H1 (cell line): ENCODE measurements around the gene THYN1. TPM values are rescaled to one million over a fixed set of nuclear protein-coding genes. Genes with fewer than 3 reads are reported as not detected.

Experiments
- CTCF ChIA-PET: fragments of 300-600 bp; sonication (Branson Sonifier 250); formaldehyde crosslinking; loops from one replicate; lab custom pipeline; 2021; ENCODE audit not compliant: partially characterized antibody; lab: Charles Lee
- POLR2A ChIA-PET: fragments of 300-600 bp; sonication (Branson Sonifier 250); formaldehyde crosslinking; loops from one replicate; lab custom pipeline; 2021; ENCODE audit warnings: inconsistent platforms; ENCODE audit not compliant: partially characterized antibody; lab: Charles Lee
- DNase-seq, 2 experiments: peaks; one replicate each; pipeline versions ENCODE4 v3.0.0 to v3.0.0-alpha.2; 2010 to 2022; ENCODE audit warnings: low spot score in 2 of 2, low read depth in 1 of 2, mixed read lengths in 1 of 2
- FAIRE-seq: peaks from 2 replicates; lab custom pipeline; 2011; peaks lifted over from hg19 to GRCh38; lab: Jason Lieb, UNC
- H2AFZ ChIP-seq: 2 replicates; pipeline ENCODE4 v1.8.1; 2012; ENCODE audit warnings: low read length, inconsistent platforms
- H2AK5ac ChIP-seq: 2 replicates; pipeline ENCODE4 v1.6.1; 2013; ENCODE audit warnings: low read depth, low read length
- H2BK120ac ChIP-seq: replicated peaks from 2 replicates; pipeline ENCODE3; 2013; ENCODE audit warnings: low read depth, low read length, inconsistent platforms
- H2BK12ac ChIP-seq: 2 replicates; pipeline ENCODE4 v1.6.1; 2013; ENCODE audit warnings: low read depth, low read length
- H2BK15ac ChIP-seq: 2 replicates; pipeline ENCODE4 v1.6.1; 2013; ENCODE audit warnings: low read length
- H2BK20ac ChIP-seq: 2 replicates; pipeline ENCODE4 v1.6.1; 2013; ENCODE audit warnings: low read length
- H2BK5ac ChIP-seq: 2 replicates; pipeline ENCODE4 v1.6.1; 2013; ENCODE audit warnings: low read depth, low read length
- H3K14ac ChIP-seq: 2 replicates; pipeline ENCODE4 v1.6.1; 2013; ENCODE audit warnings: inconsistent platforms; ENCODE audit not compliant: insufficient read length
- H3K18ac ChIP-seq: 2 replicates; pipeline ENCODE4 v1.6.1; 2013; ENCODE audit warnings: low read length; ENCODE audit errors: extremely low read depth
- H3K23ac ChIP-seq: 2 replicates; pipeline ENCODE4 v1.6.1; 2013; ENCODE audit warnings: inconsistent platforms; ENCODE audit not compliant: insufficient read length
- H3K23me2 ChIP-seq: 2 replicates; pipeline ENCODE4 v1.6.1; 2013; ENCODE audit warnings: low read depth, low read length
- H3K27ac ChIP-seq: 2 replicates; pipeline ENCODE4 v1.6.1; 2011; ENCODE audit warnings: low read depth, low read length, inconsistent platforms
- H3K27me3 ChIP-seq, 4 experiments: replicated peaks in 1 of 4; 1 replicate in 1 of 4; 2 replicates in 3 of 4; pipeline versions ENCODE4 v1.6.1 to v1.8.1; 2011 to 2013; ENCODE audit warnings: low read length in 3 of 4, mild to moderate bottlenecking in 3 of 4, inconsistent platforms in 2 of 4, mixed read lengths in 2 of 4, moderate library complexity in 1 of 4; ENCODE audit not compliant: control insufficient read depth in 3 of 4, insufficient read depth in 3 of 4; ENCODE audit errors: extremely low read depth in 1 of 4
- H3K36me3 ChIP-seq, 4 experiments: 2 replicates each; pipeline versions ENCODE4 v1.6.1 to v1.8.1; 2011 to 2013; ENCODE audit warnings: mild to moderate bottlenecking in 4 of 4, low read length in 3 of 4, moderate library complexity in 2 of 4, control low read depth in 1 of 4, inconsistent platforms in 1 of 4; ENCODE audit not compliant: insufficient read depth in 4 of 4, control insufficient read depth in 2 of 4
- H3K4ac ChIP-seq: replicated peaks from 2 replicates; pipeline ENCODE3; 2013; ENCODE audit warnings: low read length, low read depth, mixed read lengths, inconsistent platforms; ENCODE audit not compliant: insufficient read length
- H3K4me1 ChIP-seq, 4 experiments: replicated peaks in 1 of 4; 1 replicate in 1 of 4; 2 replicates in 3 of 4; pipeline versions ENCODE4 v1.6.1 to v1.8.1; 2011 to 2013; ENCODE audit warnings: low read length in 3 of 4, inconsistent platforms in 2 of 4, mixed read lengths in 1 of 4; ENCODE audit not compliant: insufficient read depth in 4 of 4, control insufficient read depth in 3 of 4
- H3K4me2 ChIP-seq, 2 experiments: 2 replicates each; pipeline versions ENCODE4 v1.6.1 to v1.8.1; 2011 to 2013; ENCODE audit warnings: low read depth in 2 of 2, low read length in 2 of 2, control low read depth in 1 of 2, inconsistent platforms in 1 of 2, mild to moderate bottlenecking in 1 of 2; ENCODE audit not compliant: insufficient read depth in 1 of 2
- H3K4me3 ChIP-seq, 4 experiments: fragments of 200-600, 300-600 bp in 1 of 4; sonication (generic), shearing (Covaris generic), sonication (Bioruptor Twin) in 1 of 4; 2 replicates each; pipeline versions ENCODE4 v1.5.1 to v1.8.1; 2011 to 2016; ENCODE audit warnings: low read length in 4 of 4, low read depth in 3 of 4, control low read depth in 2 of 4, inconsistent platforms in 2 of 4, mild to moderate bottlenecking in 2 of 4, mixed read lengths in 1 of 4, moderate library complexity in 1 of 4; ENCODE audit not compliant: insufficient read depth in 2 of 4; ENCODE audit errors: extremely low read depth in 1 of 4
- H3K56ac ChIP-seq: replicated peaks from 2 replicates; pipeline ENCODE3; 2013; ENCODE audit warnings: low read depth, mild to moderate bottlenecking, mixed read lengths, low read length, inconsistent platforms; ENCODE audit not compliant: insufficient read length
- H3K79me1 ChIP-seq: 2 replicates; pipeline ENCODE4 v1.6.1; 2013; ENCODE audit warnings: low read depth, low read length, control low read depth
- H3K79me2 ChIP-seq, 2 experiments: 2 replicates each; pipeline versions ENCODE4 v1.6.1 to v1.8.1; 2012 to 2013; ENCODE audit warnings: low read length in 2 of 2, mild to moderate bottlenecking in 2 of 2, inconsistent platforms in 1 of 2; ENCODE audit not compliant: insufficient read depth in 2 of 2, control insufficient read depth in 1 of 2
- H3K9ac ChIP-seq, 4 experiments: replicated peaks in 1 of 4; 1 replicate in 1 of 4; 2 replicates in 3 of 4; pipeline versions ENCODE4 v1.6.1 to v1.8.1; 2011 to 2013; ENCODE audit warnings: low read depth in 3 of 4, low read length in 3 of 4, control low read depth in 2 of 4, mild to moderate bottlenecking in 2 of 4, moderate library complexity in 2 of 4, inconsistent platforms in 1 of 4; ENCODE audit errors: extremely low read depth in 1 of 4
- H3K9me3 ChIP-seq, 2 experiments: 2 replicates each; pipeline versions ENCODE4 v1.6.1 to v1.8.1; 2012 to 2013; ENCODE audit warnings: mild to moderate bottlenecking in 2 of 2, moderate library complexity in 2 of 2, control low read depth in 1 of 2, inconsistent platforms in 1 of 2, low read depth in 1 of 2, low read length in 1 of 2, mixed read lengths in 1 of 2; ENCODE audit not compliant: insufficient read depth in 2 of 2
- H4K20me1 ChIP-seq, 2 experiments: replicated peaks in 1 of 2; 2 replicates each; pipeline versions ENCODE3 to v1.8.1; 2011 to 2013; ENCODE audit warnings: inconsistent platforms in 2 of 2, low read length in 2 of 2, mild to moderate bottlenecking in 1 of 2; ENCODE audit not compliant: insufficient read depth in 2 of 2, control insufficient read depth in 1 of 2
- H4K5ac ChIP-seq: 2 replicates; pipeline ENCODE4 v1.6.1; 2013; ENCODE audit warnings: low read length, low read depth, mixed read lengths, inconsistent platforms; ENCODE audit not compliant: insufficient read length
- H4K8ac ChIP-seq: 2 replicates; pipeline ENCODE4 v1.8.0; 2013; ENCODE audit warnings: mild to moderate bottlenecking, moderate library complexity, low read length, inconsistent platforms; ENCODE audit not compliant: insufficient read depth; ENCODE audit errors: extremely low read depth
- H4K91ac ChIP-seq: replicated peaks from 2 replicates; pipeline ENCODE3; 2013; ENCODE audit warnings: low read length, mixed read lengths, inconsistent platforms; ENCODE audit not compliant: insufficient read length
- CEBPB ChIP-seq: IDR thresholded peaks from 2 replicates; pipeline ENCODE4 v1.6.1; 2012; ENCODE audit warnings: low read depth, low read length
- KDM5A ChIP-seq: fragments of 200-600 bp; IDR thresholded peaks from 2 replicates; pipeline ENCODE4 v1.7.1; 2012; ENCODE audit warnings: mild to moderate bottlenecking, low read length, inconsistent platforms, mixed read lengths
- RFX5 ChIP-seq: IDR thresholded peaks from 2 replicates; pipeline ENCODE4 v1.6.1; 2011; ENCODE audit warnings: low read depth, low read length, improper control_type of control experiment, borderline replicate concordance
- SIN3A ChIP-seq, 2 experiments: IDR thresholded peaks in 1 of 2; conservative IDR thresholded peaks in 1 of 2; 2 replicates each; pipeline ENCODE4 v1.6.1; 2011 to 2012; ENCODE audit warnings: low read length in 2 of 2, improper control_type of control experiment in 1 of 2, low read depth in 1 of 2, mild to moderate bottlenecking in 1 of 2
- SP4 ChIP-seq: IDR thresholded peaks from 2 replicates; pipeline ENCODE4 v1.6.1; 2012; ENCODE audit warnings: low read length, inconsistent platforms
- TAF1 ChIP-seq: IDR thresholded peaks from 2 replicates; pipeline ENCODE4 v1.6.1; 2011; ENCODE audit warnings: mild to moderate bottlenecking, low read depth, low read length
- TEAD4 ChIP-seq: IDR thresholded peaks from 2 replicates; pipeline ENCODE4 v1.6.1; 2012; ENCODE audit warnings: low read depth, low read length, inconsistent platforms, mixed read lengths
- YY1 ChIP-seq: IDR thresholded peaks from 2 replicates; pipeline ENCODE4 v1.6.1; 2011; ENCODE audit warnings: low read depth, mild to moderate bottlenecking, low read length
- WGBS, 2 experiments: shearing (Covaris generic) in 1 of 2; methylation state at CpG; one replicate each; pipeline versions ENCODE4 v1.1.6 to v1.1.7; 2013 to 2015; ENCODE audit warnings: low lambda C conversion rate in 2 of 2, mixed read lengths in 2 of 2, inconsistent platforms in 1 of 2, low coverage in 1 of 2, missing lambda C conversion rate in 1 of 2; ENCODE audit not compliant: insufficient replicate concordance in 2 of 2, insufficient coverage in 1 of 2, insufficient read length in 1 of 2; ENCODE audit errors: extremely low coverage in 1 of 2, missing lambda C conversion rate in 1 of 2; 5-methylcytosine and 5-hydroxymethylcytosine counted together
- polyA plus RNA-seq, 7 experiments: library from polyadenylated mRNA; depleted of rRNA in 3 of 7; stranded (reverse) in 5 of 7; unstranded in 2 of 7; fragments of >200 nt in 5 of 7; fragments of 200-250 nt in 2 of 7; gene quantifications; 1 replicate in 5 of 7; 2 replicates in 1 of 7; 4 replicates in 1 of 7; pipeline versions ENCODE4 v1.2.1 to v1.2.3, GENCODE V29; 2011 to 2013; ENCODE audit warnings: missing spikeins in 2 of 7, mixed read lengths in 2 of 7
- total RNA-seq: library from RNA; stranded (reverse); fragmentation: NEBNext Ultra II Directional; extraction: Animal tissue kit (Norgen Biotek cat#: 25700); gene quantifications from 2 replicates; pipeline ENCODE4 v1.2.1, GENCODE V29; 2021
- TF ChIP-seq, protein P1 (sequence below): IDR thresholded peaks from 2 replicates; pipeline ENCODE4 v1.6.1; 2012; ENCODE audit warnings: low read length, inconsistent platforms

The THYN1 gene
- total and polyA plus RNA-seq, 2 of the 8 experiments (the other 6 are each of a cell fraction or from before 2014, with no cell fraction given) = 77.3 to 95.1 TPM

DNA sequence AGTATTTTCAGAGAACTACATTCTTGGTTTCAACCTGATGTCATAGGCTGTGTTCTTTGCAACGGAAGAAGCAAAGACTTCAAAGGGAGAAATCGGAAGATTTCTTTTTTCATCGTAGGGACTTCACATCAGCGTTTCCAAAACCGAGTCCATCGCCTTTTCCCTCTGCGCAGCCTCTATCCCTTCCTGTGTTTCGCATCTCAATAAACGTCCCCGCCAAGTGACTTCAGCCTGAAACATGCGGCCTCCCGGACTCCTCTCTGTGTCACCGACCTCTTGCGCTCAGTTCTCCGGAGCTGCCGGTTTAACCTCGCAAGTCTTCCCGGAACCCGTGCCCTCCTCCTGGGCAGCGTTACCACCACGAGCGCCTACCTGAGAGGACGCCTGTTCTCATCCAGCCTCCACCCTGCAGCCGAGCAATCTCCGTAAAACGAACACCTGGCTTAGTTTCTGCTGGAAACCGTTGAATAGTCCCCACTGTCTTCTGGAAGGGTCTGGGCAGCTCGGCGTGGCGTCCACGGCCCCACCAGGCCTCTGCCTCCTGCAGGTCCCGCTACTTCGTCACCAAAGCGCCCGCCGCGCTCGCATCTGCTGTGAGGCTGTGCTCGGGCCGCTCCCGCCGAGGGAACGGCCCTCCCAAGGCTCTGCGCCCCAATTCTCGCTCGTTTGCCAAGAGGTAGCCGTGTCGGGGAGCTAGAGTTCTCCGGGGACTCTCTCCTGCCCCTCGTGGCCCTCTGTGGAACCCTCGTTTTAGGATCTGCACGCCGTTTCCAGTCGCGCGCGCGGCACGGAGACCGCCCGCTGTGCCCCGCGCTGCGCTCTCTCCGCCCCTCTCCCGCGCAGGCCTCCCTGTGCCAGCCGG lies 22.6 kb upstream of the THYN1 start, which contains the start of gene GLB1L3:
TSS of gene GLB1L3 (plus strand) at position 846 of the 862 bp plus-strand sequence. CDS start 362 bp downstream, outside the sequence.
- Histone ChIP-seq H4K5ac (peak within 1 kb of the TSS; percentile 84), H2AFZ (peak within 1 kb of the TSS; percentile 85), H3K4me1 (peaks cover 8 to 17% (median 14%) of the 10 kb centered on the region in 4 experiments), H3K9ac (peak within 1 kb of the TSS in 3 of 4 experiments; percentile 52 to 72 (median 63); a peak in 6 of 7 replicates), H3K27me3 (peaks cover 0 to 7% (median 0%) of the 10 kb centered on the region in 4 experiments; a peak in 3 of 7 replicates), H3K79me1 (no peaks in the 10 kb centered on the region), H2BK5ac (peak within 1 kb of the TSS; percentile 90; the same call in 1 of the 2 replicates), H2BK120ac (peak within 1 kb of the TSS; percentile 51), H4K91ac (peak within 1 kb of the TSS; percentile 83), H4K20me1 (no peaks in the 10 kb centered on the region), H3K23me2 (peaks cover 18% of the 10 kb centered on the region), H3K18ac (peak within 1 kb of the TSS; percentile 88), H3K23ac (no peak within 1 kb of the TSS), H4K8ac (peak within 1 kb of the TSS; percentile 91), H3K36me3 (peaks cover 0 to 5% (median 1%) of the 10 kb centered on the region in 4 experiments; a peak in 2 of 8 replicates), H3K79me2 (peaks cover 3 to 45% of the 10 kb centered on the region in 2 experiments; a peak in 2 of 4 replicates), H3K9me3 (no peaks in the 10 kb centered on the region), H2BK15ac (peak within 1 kb of the TSS; percentile 89; the same call in 1 of the 2 replicates), H2BK12ac (peak within 1 kb of the TSS; percentile 84; the same call in 1 of the 2 replicates), H2AK5ac (no peak within 1 kb of the TSS), H2BK20ac (no peak within 1 kb of the TSS), H3K4me2 (peak within 1 kb of the TSS; percentile 92 to 95), H3K56ac (peak within 1 kb of the TSS; percentile 66), H3K27ac (no peak within 1 kb of the TSS), H3K4ac (peak within 1 kb of the TSS; percentile 60), H3K14ac (no peak within 1 kb of the TSS), H3K4me3 (peak within 1 kb of the TSS; percentile 88 to 92 (median 90))
- ChIA-PET POLR2A (interaction anchor here (0.7 to 7.7 kb wide), 12 partner anchors 11 to 594 kb away, joined by 3 to 76 read pairs (median 3); partner anchors contain the start of genes ACAD8, NCAPD3, THYN1 and VPS26B), CTCF (interaction anchor here (0.6 to 12.0 kb wide), 9 partner anchors 11 to 61 kb away, joined by 3 to 114 read pairs (median 5); no protein-coding TSS in a partner anchor)
- FAIRE-seq (no peak), DNase-seq (peak in 1 of 2 experiments; percentile 85)
- WGBS, 2 experiments = 1% methylated on average over 67 of the region's 68 CpGs; no CpG with 5 or more reads in 1 of the 2 experiments
- no peak for TF ChIP-seq SP4
- TF ChIP-seq, protein P1, sequence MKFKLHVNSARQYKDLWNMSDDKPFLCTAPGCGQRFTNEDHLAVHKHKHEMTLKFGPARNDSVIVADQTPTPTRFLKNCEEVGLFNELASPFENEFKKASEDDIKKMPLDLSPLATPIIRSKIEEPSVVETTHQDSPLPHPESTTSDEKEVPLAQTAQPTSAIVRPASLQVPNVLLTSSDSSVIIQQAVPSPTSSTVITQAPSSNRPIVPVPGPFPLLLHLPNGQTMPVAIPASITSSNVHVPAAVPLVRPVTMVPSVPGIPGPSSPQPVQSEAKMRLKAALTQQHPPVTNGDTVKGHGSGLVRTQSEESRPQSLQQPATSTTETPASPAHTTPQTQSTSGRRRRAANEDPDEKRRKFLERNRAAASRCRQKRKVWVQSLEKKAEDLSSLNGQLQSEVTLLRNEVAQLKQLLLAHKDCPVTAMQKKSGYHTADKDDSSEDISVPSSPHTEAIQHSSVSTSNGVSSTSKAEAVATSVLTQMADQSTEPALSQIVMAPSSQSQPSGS = no peak
- TF ChIP-seq RFX5 = no peak
- 0 out of 4 replicates have a peak, but pooled peaks have one; percentile 14 to 37 for TF ChIP-seq SIN3A (conservative IDR thresholded peaks at IDR 0.05 in 1 of 2, IDR thresholded peaks at IDR 0.05 in 1 of 2; ENCODE audit: low read depth in 1 of 2, low read length in 2 of 2)
- TF ChIP-seq TEAD4 = no peak
- no peak for TF ChIP-seq TAF1
- TF ChIP-seq YY1 = no peak
- TF ChIP-seq CEBPB = no peak
- no peak for TF ChIP-seq KDM5A
